ENCODE measurements around the gene METTL5. TPM values are rescaled to one million over a fixed set of nuclear protein-coding genes. Genes with fewer than 3 reads are reported as not detected.

METTL5 gene
- total RNA-seq, 6 donors from 2014 or later, result 13.4 to 37.1 (median 31.2) TPM

DNA sequence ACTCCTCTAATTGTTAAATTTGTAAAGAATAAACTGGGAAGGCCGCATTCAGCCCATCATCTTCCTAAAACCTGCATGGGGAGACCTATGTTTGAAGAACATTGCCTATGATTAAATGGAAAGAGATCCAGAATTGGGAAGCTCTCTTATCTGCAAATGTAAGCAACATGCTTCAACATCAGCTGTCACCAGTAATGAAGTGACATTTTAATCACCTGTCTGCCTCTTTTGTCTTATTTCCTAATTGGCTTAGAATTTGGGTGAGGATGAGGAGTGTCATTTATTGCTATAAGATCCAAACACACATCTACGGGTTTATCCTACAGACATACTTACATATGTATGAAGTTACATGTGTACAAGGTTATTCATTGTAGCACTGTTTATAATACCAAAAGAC lies 52.1 kb downstream of the METTL5 start:
- Histone ChIP-seq H3K4me3 (no peak overlapping the region), H3K27me3 (peaks cover 0 to 13% (median 5%) of the 10 kb centered on the region in 4 donors), H3K27ac (no peak overlapping the region), H3K36me3 (no peaks in the 10 kb centered on the region), H3K4me1 (peaks cover 0 to 13% (median 11%) of the 10 kb centered on the region in 4 donors), H3K9me3 (no peaks in the 10 kb centered on the region)
- 82 to 88% methylated on average over 2 of the region's 2 CpGs for WGBS, 2 donors
- ATAC-seq (ENCODE audit: low FRiP score in 2 of 2) (no peak), DNase-seq (no peak)
- TF ChIP-seq EP300 (IDR thresholded peaks at IDR 0.05), result no peak
- TF ChIP-seq, protein P1, sequence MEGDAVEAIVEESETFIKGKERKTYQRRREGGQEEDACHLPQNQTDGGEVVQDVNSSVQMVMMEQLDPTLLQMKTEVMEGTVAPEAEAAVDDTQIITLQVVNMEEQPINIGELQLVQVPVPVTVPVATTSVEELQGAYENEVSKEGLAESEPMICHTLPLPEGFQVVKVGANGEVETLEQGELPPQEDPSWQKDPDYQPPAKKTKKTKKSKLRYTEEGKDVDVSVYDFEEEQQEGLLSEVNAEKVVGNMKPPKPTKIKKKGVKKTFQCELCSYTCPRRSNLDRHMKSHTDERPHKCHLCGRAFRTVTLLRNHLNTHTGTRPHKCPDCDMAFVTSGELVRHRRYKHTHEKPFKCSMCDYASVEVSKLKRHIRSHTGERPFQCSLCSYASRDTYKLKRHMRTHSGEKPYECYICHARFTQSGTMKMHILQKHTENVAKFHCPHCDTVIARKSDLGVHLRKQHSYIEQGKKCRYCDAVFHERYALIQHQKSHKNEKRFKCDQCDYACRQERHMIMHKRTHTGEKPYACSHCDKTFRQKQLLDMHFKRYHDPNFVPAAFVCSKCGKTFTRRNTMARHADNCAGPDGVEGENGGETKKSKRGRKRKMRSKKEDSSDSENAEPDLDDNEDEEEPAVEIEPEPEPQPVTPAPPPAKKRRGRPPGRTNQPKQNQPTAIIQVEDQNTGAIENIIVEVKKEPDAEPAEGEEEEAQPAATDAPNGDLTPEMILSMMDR (IDR thresholded peaks at IDR 0.05), result no peak
- no peak for TF ChIP-seq POLR2A (IDR thresholded peaks at IDR 0.05)
- no peak for TF ChIP-seq POLR2AphosphoS5 (IDR thresholded peaks at IDR 0.05)

DNA sequence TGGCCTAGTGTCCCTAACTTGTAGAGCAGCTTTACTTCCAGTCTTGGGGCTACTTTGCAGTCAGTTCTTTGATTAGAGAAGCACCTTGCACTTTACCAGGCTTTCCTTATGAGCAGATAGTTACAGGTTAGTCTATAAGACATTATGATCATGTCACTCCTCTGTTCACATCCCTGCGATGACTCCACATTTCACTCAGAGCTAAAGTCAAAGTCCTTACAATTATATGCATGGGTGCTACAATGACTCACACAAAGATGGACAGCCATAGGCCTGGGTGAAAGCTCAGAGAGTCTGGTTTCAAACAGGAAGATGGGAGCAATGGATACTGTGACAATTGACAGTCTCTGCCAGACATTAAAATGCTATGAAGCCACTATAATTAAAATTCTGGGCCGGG lies 53.1 kb downstream of the METTL5 start:
- DNase-seq, result no peak
- Histone ChIP-seq H3K27ac (no peak overlapping the region), H3K4me1 (peaks cover 5 to 20% (median 13%) of the 10 kb centered on the region in 4 donors), H3K9me3 (no peaks in the 10 kb centered on the region), H3K4me3 (no peak overlapping the region), H3K27me3 (peaks cover 0 to 13% (median 5%) of the 10 kb centered on the region in 4 donors), H3K36me3 (no peaks in the 10 kb centered on the region)
- ATAC-seq (ENCODE audit: low FRiP score in 2 of 2), result no peak
- no peak for TF ChIP-seq EP300 (IDR thresholded peaks at IDR 0.05)
- TF ChIP-seq POLR2AphosphoS5 (IDR thresholded peaks at IDR 0.05), result no peak
- TF ChIP-seq, protein P1 (IDR thresholded peaks at IDR 0.05), result no peak
- TF ChIP-seq POLR2A (IDR thresholded peaks at IDR 0.05), result no peak
- 93 to 100% methylated on average over 2 of the region's 2 CpGs for WGBS, 2 donors

DNA sequence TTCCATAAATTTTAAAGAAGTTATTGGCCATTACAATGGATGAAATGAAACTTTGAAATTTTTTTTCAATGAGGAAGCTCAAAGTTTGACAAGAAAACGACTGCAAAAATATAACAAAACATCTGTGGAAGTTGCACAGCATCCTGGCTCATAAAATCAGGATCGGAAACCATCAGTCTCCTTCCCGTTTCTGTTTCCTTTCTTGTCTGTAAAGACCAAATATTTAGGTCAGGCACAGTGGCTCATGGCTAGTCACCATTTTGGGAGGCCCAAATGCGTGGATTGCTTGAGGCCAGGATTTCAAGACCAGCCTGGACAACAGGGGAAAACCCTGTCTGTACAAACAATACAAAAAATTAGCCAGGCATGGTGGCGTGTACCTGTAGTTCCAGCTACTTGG lies 53.7 kb downstream of the METTL5 start:
- Histone ChIP-seq H3K36me3 (no peaks in the 10 kb centered on the region), H3K4me3 (no peak overlapping the region), H3K9me3 (no peaks in the 10 kb centered on the region), H3K27ac (no peak overlapping the region), H3K27me3 (peaks cover 0 to 13% (median 5%) of the 10 kb centered on the region in 4 donors), H3K4me1 (peaks cover 5 to 20% (median 13%) of the 10 kb centered on the region in 4 donors)
- WGBS, 2 donors, result 70 to 72% methylated on average over 5 of the region's 5 CpGs
- DNase-seq, result no peak
- ATAC-seq (ENCODE audit: low FRiP score in 2 of 2), result no peak
- TF ChIP-seq POLR2AphosphoS5 (IDR thresholded peaks at IDR 0.05) (no peak), EP300 (IDR thresholded peaks at IDR 0.05) (no peak), POLR2A (IDR thresholded peaks at IDR 0.05) (no peak)
- TF ChIP-seq, protein P1 (IDR thresholded peaks at IDR 0.05), result no peak

DNA sequence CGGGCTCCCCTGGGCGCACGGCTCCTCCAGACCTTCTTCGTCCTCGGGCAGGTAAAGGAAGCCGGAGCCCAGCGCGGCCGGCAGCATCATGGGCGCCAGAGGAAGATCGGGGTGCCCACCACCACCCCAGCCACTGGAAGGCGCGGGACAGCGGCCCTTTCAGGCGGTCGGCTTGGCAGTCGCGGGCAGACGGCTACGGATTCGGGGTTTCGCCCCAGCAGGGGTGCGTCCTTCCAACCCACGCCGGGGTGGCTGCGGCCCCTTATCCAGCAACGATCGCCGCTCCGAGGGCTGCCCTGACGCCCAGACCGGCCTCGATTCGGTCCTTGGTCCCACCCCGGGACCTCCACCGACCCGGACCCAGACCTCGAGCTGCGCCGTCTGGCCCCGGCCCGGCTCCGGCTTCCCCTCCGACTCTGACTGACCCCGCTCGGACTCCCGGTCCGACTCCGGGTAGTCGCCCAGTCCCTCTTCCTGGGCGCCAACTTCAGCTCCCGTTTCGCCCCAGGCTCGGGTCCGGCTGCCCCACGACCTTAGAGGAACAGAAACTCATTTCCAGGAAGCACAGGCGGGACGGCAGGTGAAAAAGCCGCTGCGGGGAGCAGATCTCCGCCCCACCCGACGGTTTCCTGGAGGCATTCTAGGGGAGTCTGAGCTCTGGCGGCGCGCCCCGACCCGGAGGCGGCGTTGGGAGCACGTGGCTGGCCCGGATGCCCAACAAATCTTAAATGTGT lies 56.3 kb downstream of the METTL5 start:
- 53 to 56% methylated on average over 9 to 47 of the region's 72 CpGs for WGBS, 2 donors
- Histone ChIP-seq H3K27me3 (peaks cover 0 to 13% (median 5%) of the 10 kb centered on the region in 4 donors), H3K36me3 (no peaks in the 10 kb centered on the region), H3K4me1 (peaks cover 5 to 20% (median 13%) of the 10 kb centered on the region in 4 donors), H3K4me3 (peak overlapping the region in 3 of 4 donors; percentile 25 to 49 (median 44)), H3K9me3 (no peaks in the 10 kb centered on the region), H3K27ac (peak overlapping the region in 1 of 4 donors; percentile 28)
- TF ChIP-seq, protein P1 (IDR thresholded peaks at IDR 0.05), result no peak
- TF ChIP-seq POLR2AphosphoS5 (IDR thresholded peaks at IDR 0.05) (no peak), POLR2A (IDR thresholded peaks at IDR 0.05) (no peak), EP300 (IDR thresholded peaks at IDR 0.05) (no peak)
- DNase-seq, result peak in 1 of 2 donors; percentile 87
- ATAC-seq (ENCODE audit: low FRiP score in 2 of 2), result peak; percentile 43 to 55

All from upper lobe of left lung (tissue), 6 donors.